HG02938 (cell line): Measurements from ENCODE around the gene MEGF8.

Experiments
- ATAC-seq: cut with Tn5 transposase; IDR thresholded peaks from one replicate; pipeline ENCODE4 v1.9.1; 2021; ENCODE audit warnings: mild to moderate bottlenecking, moderate library complexity; ENCODE audit not compliant: unreplicated experiment

MEGF8 gene

DNA sequence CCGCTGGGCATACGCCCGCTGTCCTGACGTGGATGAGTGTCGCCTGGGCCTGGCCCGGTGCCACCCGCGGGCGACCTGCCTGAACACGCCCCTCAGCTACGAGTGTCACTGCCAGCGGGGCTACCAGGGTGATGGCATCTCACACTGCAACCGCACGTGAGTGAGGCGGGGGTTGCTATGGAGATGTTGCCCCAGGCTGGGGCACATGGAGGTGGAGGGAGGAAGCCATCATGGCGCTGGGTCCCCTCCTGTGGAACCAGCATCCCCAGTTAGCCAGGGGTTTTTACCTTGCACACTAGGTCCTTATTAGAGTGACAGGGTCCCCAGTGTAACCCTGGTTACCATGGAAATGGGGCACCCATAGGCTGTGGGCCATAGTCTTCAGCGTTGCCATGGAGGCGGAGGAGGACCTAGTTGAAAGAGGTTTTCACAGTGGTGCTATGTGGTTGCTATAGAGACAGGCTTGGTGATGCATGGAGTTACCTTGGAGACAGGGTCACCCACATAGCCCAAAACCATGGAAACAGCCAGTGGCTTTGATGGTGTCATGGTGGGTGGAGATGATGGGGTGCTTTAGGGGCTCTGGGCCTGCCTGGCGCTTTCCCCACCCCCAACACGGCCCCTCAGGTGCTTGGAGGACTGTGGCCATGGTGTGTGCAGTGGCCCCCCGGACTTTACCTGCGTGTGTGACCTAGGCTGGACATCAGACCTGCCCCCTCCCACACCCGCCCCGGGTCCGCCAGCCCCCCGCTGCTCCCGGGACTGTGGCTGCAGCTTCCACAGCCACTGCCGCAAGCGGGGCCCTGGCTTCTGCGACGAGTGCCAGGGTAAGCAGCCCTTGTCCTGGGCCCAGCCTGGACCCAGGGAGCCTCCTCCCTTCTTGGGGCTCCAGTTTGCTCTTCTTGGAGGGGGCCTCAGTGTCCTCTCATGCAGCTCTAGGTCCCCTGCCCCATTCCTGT is 27.1 kb downstream of the MEGF8 start:
- no peak for ATAC-seq

DNA sequence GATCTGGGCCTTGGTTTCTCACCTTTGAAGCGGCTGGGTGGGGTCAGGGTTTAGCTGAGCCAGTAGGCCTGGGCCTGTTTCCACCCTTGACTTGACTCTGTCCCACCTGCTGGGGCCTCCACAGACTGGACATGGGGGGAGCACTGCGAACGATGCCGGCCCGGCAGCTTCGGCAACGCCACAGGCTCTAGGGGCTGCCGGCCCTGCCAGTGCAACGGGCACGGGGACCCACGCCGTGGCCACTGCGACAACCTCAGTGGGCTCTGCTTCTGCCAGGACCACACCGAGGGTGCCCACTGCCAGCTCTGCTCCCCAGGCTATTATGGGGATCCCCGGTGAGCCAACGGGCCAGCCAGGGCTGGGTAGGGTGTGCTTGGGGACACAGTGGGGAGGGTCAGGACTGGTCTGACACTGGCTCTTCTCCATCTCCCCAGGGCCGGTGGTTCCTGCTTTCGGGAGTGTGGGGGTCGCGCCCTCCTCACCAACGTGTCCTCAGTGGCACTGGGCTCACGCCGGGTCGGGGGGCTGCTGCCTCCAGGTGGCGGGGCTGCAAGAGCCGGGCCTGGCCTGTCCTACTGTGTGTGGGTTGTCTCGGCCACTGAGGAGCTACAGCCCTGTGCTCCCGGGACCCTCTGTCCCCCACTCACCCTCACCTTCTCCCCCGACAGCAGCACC is 28.0 kb downstream of the MEGF8 start:
- ATAC-seq: no peak

DNA sequence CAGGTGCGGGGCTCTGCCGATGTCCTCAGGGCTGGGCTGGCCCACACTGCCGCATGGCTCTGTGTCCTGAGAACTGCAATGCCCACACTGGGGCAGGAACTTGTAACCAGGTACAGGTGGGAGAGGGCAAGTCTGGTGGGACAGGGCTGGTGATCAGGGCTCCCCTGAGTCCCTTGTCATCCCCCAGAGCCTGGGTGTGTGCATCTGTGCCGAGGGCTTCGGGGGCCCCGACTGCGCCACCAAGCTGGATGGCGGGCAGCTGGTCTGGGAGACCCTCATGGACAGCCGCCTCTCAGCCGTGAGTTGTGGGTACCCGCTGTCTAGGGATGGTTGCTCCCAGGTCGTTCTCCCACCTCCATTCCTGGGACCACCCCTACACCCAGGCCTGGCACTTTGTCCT is 30.5 kb downstream of the MEGF8 start:
- no peak for ATAC-seq

- no peak for ATAC-seq
Observed at GRCh38 chr19:42356686-42357085, 31.3 kb downstream of the MEGF8 start.

DNA sequence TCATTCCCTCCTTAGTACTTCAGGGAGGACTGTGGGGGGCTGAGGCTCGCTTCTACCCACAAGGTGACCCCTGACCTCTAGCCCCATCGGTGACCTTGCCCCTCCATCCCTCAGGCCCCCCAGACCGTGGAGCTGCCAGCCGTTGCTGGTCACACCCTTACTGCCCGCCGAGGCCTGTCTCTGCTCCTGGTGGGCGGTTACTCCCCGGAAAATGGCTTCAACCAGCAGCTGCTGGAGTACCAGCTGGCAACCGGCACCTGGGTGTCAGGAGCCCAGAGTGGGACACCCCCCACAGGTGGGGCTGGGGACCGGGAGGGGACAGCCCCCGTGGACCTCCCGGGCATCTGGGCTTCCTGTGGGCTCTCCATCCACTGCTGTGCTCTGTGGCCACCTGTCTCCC is 31.9 kb downstream of the MEGF8 start:
- ATAC-seq: no peak

DNA sequence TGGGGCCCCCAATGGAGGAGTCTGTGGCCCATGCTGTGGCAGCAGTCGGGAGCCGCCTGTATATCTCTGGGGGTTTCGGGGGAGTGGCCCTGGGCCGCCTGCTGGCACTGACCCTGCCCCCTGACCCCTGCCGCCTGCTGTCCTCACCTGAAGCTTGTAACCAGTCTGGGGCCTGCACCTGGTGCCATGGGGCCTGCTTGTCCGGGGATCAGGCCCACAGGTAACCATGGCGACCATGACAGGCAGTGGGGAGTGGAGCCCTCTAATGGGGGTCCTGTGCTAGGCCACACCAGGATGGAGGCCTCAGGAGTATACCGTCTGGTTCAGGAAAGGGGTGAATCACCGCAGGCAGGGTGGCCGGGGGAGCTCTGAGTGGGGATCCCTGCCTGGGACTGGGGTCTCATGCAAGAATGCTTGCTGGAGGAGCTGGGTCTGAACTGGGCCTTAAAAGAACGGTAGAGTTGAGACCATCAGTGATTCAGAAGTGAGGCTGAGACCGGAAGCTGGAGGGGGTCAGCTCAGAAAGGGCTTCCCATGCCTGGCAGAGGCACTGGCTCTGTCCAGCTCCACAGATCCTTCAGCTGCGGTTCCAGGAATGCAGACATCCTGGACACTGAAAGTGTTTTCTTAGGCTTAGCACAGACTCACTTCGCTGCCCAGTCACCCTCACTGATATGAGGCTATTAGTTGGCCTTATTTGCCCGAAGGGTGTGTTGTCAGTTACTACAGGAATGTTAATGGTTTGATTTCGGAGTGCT is 35.5 kb downstream of the MEGF8 start:
- ATAC-seq: no peak

GRCh38 chr19:42361545-42361910 is 36.1 kb downstream of the MEGF8 start:
- ATAC-seq: no peak

- no peak for ATAC-seq
Observed at GRCh38 chr19:42362342-42362741, 36.9 kb downstream of the MEGF8 start.

GRCh38 chr19:42362891-42363440 is 37.5 kb downstream of the MEGF8 start:
- ATAC-seq: no peak

DNA sequence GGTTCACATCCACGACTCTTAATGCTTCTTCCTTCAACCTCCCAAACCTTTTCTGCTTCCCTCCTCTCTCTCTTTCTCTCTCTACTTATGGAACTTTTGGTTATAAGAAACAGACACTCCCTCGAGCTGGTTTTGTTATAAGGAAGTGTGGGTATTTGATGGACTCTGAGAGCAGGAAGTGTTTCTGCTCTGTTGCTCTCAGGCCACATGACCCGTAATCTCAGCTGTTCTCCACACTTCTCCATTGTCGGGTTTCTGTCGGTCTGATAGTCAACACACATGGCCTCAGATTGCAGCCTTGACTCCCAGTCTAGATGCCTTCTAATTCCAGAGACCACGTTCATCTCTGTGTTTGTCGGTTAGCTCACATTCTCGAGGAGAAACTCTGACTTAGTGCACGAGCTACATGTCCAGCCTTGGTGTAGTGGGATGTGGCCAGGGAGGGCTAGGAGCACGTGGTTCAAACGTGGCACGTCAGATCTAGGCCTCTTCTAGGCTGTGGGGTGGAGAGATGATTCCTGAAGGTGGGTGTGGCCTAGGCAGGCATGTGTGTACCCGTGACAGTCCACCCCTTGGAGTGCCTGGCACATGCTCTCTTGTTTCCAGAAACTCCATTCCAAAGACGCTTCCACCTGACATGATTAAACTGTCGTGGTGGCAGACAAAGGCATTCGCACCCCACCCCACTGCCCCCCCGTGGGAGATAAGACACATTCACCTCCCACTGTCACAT is 38.3 kb downstream of the MEGF8 start:
- ATAC-seq: no peak

GRCh38 chr19:42366673-42367072 is 41.2 kb downstream of the MEGF8 start:
- ATAC-seq: no peak

- ATAC-seq: no peak
Observed at GRCh38 chr19:42367929-42368328, 42.5 kb downstream of the MEGF8 start.

- ATAC-seq: no peak
Observed at GRCh38 chr19:42368360-42368759, 42.9 kb downstream of the MEGF8 start.

DNA sequence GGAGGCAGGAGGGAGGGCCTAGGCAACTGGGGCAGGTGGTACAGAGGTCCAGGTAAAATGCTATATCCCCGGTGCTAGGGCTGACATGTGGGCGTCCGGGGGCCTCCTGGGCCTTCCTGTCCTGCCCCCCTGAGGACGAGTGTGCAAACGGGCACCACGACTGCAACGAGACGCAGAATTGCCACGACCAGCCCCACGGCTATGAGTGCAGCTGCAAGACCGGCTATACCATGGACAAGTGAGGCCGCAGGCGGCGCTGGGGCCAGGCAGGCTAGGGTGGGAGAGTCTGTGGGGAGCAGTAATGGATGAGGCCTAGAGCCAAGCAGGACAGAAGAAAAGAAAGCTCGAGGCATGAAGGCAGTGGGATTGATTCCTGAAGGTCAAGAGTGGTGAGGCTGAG is 43.3 kb downstream of the MEGF8 start:
- no peak for ATAC-seq

GRCh38 chr19:42369433-42370067 is 44.1 kb downstream of the MEGF8 start:
- ATAC-seq: no peak

GRCh38 chr19:42370068-42370520 is 44.7 kb downstream of the MEGF8 start:
- no peak for ATAC-seq

DNA sequence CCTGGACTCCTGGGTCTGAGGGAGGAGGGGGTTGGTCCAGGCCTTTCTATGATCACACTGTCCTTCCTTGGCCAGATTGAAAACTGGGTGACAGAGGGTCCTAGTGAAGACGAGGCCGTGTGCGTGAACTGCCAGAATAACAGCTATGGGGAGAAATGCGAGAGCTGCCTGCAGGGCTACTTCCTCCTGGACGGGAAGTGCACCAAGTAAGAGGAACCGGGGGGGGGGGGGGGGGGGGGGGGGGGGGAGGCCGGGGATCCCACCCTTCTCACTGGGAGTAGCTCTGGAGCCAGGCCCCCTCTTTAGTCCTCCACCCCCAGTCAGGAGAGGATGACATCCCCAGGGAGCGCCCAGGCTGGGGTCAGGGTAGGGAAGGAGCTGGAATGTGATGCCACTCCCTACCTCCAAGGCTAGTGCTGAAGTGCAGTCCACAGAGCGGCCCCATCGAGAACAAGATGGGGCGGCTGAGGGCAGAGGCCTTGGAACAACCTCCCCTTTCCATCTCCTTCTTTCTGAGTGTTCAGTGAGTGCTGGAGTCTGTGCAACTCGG is 45.3 kb downstream of the MEGF8 start:
- ATAC-seq: no peak

DNA sequence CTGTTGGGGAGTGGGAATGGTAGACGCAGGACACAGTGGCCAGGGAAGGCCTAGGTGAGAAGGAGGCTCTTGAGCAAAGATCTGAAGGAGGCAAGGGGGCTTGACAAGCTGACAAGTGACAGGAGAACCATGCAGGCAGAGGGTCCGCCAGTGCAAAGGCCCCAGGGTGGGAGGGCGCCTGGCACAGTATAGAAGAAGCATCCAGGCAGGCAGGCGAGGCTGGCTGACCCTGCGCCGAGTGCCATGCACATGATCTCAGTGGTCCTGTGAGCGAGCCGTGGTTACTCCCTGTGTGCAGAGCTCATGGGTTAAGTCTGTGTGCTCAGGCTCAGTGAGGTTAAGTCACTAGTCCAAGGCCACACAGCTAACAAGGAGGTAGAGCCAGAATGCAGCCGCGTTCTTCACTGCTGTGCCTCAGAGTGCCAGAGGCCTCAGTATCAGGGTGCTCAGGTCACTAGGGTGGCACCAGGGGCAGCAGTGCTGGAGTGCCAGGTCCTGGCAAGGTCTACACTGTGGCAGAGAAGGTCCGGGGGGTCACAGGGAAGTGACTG is 49.5 kb downstream of the MEGF8 start:
- no peak for ATAC-seq

DNA sequence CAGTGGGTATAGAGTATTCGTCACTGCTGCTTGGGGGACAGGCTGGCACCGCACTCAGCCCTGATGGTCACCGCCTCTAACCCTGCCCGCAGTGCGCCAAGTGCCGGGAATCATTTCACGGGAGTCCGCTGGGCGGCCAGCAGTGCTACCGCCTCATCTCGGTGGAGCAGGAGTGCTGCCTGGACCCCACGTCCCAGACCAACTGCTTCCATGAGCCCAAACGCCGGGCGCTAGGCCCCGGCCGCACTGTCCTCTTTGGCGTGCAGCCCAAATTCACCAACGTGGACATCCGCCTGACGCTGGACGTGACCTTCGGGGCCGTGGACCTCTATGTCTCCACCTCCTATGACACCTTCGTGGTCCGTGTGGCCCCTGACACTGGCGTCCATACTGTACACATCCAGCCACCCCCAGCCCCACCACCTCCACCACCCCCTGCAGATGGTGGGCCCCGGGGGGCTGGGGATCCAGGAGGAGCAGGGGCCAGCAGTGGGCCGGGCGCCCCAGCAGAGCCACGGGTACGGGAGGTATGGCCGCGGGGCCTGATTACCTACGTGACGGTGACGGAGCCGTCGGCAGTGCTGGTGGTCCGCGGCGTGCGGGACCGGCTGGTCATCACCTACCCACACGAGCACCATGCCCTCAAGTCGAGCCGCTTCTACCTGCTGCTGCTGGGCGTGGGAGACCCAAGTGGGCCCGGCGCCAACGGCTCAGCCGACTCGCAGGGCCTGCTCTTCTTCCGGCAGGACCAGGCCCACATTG is 50.2 kb downstream of the MEGF8 start:
- ATAC-seq: no peak
